H1 (cell line): ENCODE data around the gene GRK5. TPM values are rescaled to one million over a fixed set of nuclear protein-coding genes. Genes with fewer than 3 reads are reported as not detected.

ENCODE experiments used
- E2F6 ChIP-seq: IDR thresholded peaks from 2 replicates; pipeline ENCODE4 v1.6.1; 2012; ENCODE audit warnings: inconsistent platforms
- FOSL1 ChIP-seq: IDR thresholded peaks from 2 replicates; pipeline ENCODE4 v1.6.1; 2011; ENCODE audit warnings: mild to moderate bottlenecking, low read depth, low read length, moderate library complexity; ENCODE audit not compliant: insufficient read depth
- KDM1A ChIP-seq: fragments of 200-600, 300-600 bp; sonication (generic); IDR thresholded peaks from 2 replicates; pipeline ENCODE4 v1.7.1; 2016; ENCODE audit warnings: mild to moderate bottlenecking, low read length, borderline replicate concordance
- RAD21 ChIP-seq, 2 experiments: IDR thresholded peaks in 1 of 2; conservative IDR thresholded peaks in 1 of 2; 2 replicates each; pipeline ENCODE4 v1.6.1; 2011; ENCODE audit warnings: low read depth in 2 of 2, low read length in 2 of 2, improper control_type of control experiment in 1 of 2, inconsistent platforms in 1 of 2, mild to moderate bottlenecking in 1 of 2, moderate library complexity in 1 of 2
- SAP30 ChIP-seq: fragments of 300-600 bp; sonication (generic); IDR thresholded peaks from 2 replicates; pipeline ENCODE4 v1.7.1; 2012; ENCODE audit warnings: low read length, moderate library complexity, mild to moderate bottlenecking, inconsistent platforms; ENCODE audit not compliant: insufficient read depth, insufficient replicate concordance
- TBP ChIP-seq: IDR thresholded peaks from 2 replicates; pipeline ENCODE4 v1.6.1; 2011; ENCODE audit warnings: low read depth, low read length, improper control_type of control experiment
- polyA plus RNA-seq, 7 experiments: library from polyadenylated mRNA; depleted of rRNA in 3 of 7; stranded (reverse) in 5 of 7; unstranded in 2 of 7; fragments of >200 nt in 5 of 7; fragments of 200-250 nt in 2 of 7; gene quantifications; 1 replicate in 5 of 7; 2 replicates in 1 of 7; 4 replicates in 1 of 7; pipeline versions ENCODE4 v1.2.1 to v1.2.3, GENCODE V29; 2011 to 2013; ENCODE audit warnings: missing spikeins in 2 of 7, mixed read lengths in 2 of 7
- total RNA-seq: library from RNA; stranded (reverse); fragmentation: NEBNext Ultra II Directional; extraction: Animal tissue kit (Norgen Biotek cat#: 25700); gene quantifications from 2 replicates; pipeline ENCODE4 v1.2.1, GENCODE V29; 2021

Gene GRK5
- total and polyA plus RNA-seq, 2 of the 8 experiments (the other 6 are each of a cell fraction or from before 2014, with no cell fraction given), result 0.54 to 2.5 TPM

DNA sequence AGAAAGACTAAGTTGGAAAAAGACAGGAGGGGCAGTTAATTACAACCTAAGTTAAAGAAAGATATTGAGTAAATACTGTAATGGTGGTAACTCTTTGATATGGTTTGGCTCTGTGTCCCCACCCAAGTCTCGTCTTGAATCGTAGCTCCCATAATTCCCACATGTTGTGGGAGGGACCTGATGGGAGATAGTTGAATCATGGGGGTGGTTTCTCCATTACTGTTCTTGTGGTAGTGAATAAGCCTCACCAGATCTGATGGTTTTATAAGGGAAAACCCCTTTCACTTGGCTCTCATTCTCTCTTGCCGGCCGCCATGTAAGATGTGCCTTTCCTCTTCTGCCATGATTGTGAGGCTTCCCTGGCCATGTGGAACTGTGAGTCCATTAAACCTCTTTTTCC is 143.8 kb downstream of the GRK5 start (continued):
- TF ChIP-seq E2F6 (no peak), FOSL1 (no peak), SAP30 (no peak), TBP (no peak), RAD21 (IDR thresholded peaks at IDR 0.05 in 1 of 2, conservative IDR thresholded peaks at IDR 0.05 in 1 of 2; ENCODE audit: low read depth in 2 of 2, low read length in 2 of 2) (no peak), KDM1A (no peak)
